Measurements from ENCODE around the gene CDKN1B. TPM values are rescaled to one million over a fixed set of nuclear protein-coding genes. Genes with fewer than 3 reads are reported as not detected.

The CDKN1B gene
- total RNA-seq, 1 donor from 2014 or later, result 34.0 TPM

GRCh38 chr12:12725086-12725955 lies 8.2 kb downstream of the CDKN1B start:
- TF ChIP-seq CTCF (IDR thresholded peaks at IDR 0.05; ENCODE audit: insufficient read depth, low read length, severe bottlenecking), result no peak
- Histone ChIP-seq H3K4me3 (ENCODE audit: low read depth, low read length) (peak overlapping the region; percentile 73), H3K27me3 (ENCODE audit: control insufficient read depth, insufficient read depth, low read length) (no peaks in the 10 kb centered on the region), H3K36me3 (ENCODE audit: control insufficient read depth, insufficient read depth, low read length) (no peaks in the 10 kb centered on the region)
- no peak for FAIRE-seq
- peak; percentile 96 for DNase-seq (ENCODE audit: low read depth)

GRCh38 chr12:12725956-12726554 lies 8.9 kb downstream of the CDKN1B start:
- FAIRE-seq (no peak), DNase-seq (ENCODE audit: low read depth) (no peak)
- TF ChIP-seq CTCF (IDR thresholded peaks at IDR 0.05; ENCODE audit: insufficient read depth, low read length, severe bottlenecking), result no peak
- no peaks in the 10 kb centered on the region for H3K27me3 ChIP-seq (ENCODE audit: control insufficient read depth, insufficient read depth, low read length)
- peak overlapping the region; percentile 73 for H3K4me3 ChIP-seq (ENCODE audit: low read depth, low read length)
- no peaks in the 10 kb centered on the region for H3K36me3 ChIP-seq (ENCODE audit: control insufficient read depth, insufficient read depth, low read length)

GRCh38 chr12:12726555-12727093 lies 9.5 kb downstream of the CDKN1B start:
- DNase-seq (ENCODE audit: low read depth) (peak; percentile 69), FAIRE-seq (no peak)
- H3K27me3 ChIP-seq (ENCODE audit: control insufficient read depth, insufficient read depth, low read length), result no peaks in the 10 kb centered on the region
- no peaks in the 10 kb centered on the region for H3K36me3 ChIP-seq (ENCODE audit: control insufficient read depth, insufficient read depth, low read length)
- peak overlapping the region; percentile 73 for H3K4me3 ChIP-seq (ENCODE audit: low read depth, low read length)
- no peak for TF ChIP-seq CTCF (IDR thresholded peaks at IDR 0.05; ENCODE audit: insufficient read depth, low read length, severe bottlenecking)

- FAIRE-seq (no peak), DNase-seq (ENCODE audit: low read depth) (no peak)
- TF ChIP-seq CTCF (IDR thresholded peaks at IDR 0.05; ENCODE audit: insufficient read depth, low read length, severe bottlenecking), result no peak
- Histone ChIP-seq H3K4me3 (ENCODE audit: low read depth, low read length) (no peak overlapping the region), H3K36me3 (ENCODE audit: control insufficient read depth, insufficient read depth, low read length) (no peaks in the 10 kb centered on the region), H3K27me3 (ENCODE audit: control insufficient read depth, insufficient read depth, low read length) (no peaks in the 10 kb centered on the region)
These were observed 14.0 kb downstream of the CDKN1B start for GRCh38 chr12:12731178-12731577.

GRCh38 chr12:12731785-12732184 lies 14.6 kb downstream of the CDKN1B start:
- FAIRE-seq, result no peak
- no peaks in the 10 kb centered on the region for H3K36me3 ChIP-seq (ENCODE audit: control insufficient read depth, insufficient read depth, low read length)
- H3K27me3 ChIP-seq (ENCODE audit: control insufficient read depth, insufficient read depth, low read length), result no peaks in the 10 kb centered on the region
- H3K4me3 ChIP-seq (ENCODE audit: low read depth, low read length), result no peak overlapping the region
- DNase-seq (ENCODE audit: low read depth), result no peak
- TF ChIP-seq CTCF (IDR thresholded peaks at IDR 0.05; ENCODE audit: insufficient read depth, low read length, severe bottlenecking), result no peak
